SHP77 (cell line): ENCODE measurements around the gene FERMT3.
A peak's percentile ranks its signal among the peaks of the same experiment; 100 is the strongest.
"Not testable (repeated sequence)": the region's sequence is repeated elsewhere in the genome, so short reads cannot be mapped to it uniquely, and the experiment has no call there.

Experiments used
- DNase-seq, 2 experiments: peaks; one replicate each; lab custom pipeline; 2025; lab: John Stamatoyannopoulos, UW

The FERMT3 gene

GRCh38 chr11:64206457-64207255 is at the start of gene FERMT3:
FERMT3 (plus strand) TSS chr11:64206721; CDS start chr11:64207365, 644 bp downstream.
- DNase-seq, result no peak

- no peak for DNase-seq
Observed at GRCh38 chr11:64157631-64158394, 48.7 kb upstream of the FERMT3 start.

GRCh38 chr11:64161037-64161436 is 45.5 kb upstream of the FERMT3 start:
- no peak for DNase-seq

GRCh38 chr11:64162769-64163168 is 43.8 kb upstream of the FERMT3 start:
- not testable (repeated sequence) for DNase-seq

GRCh38 chr11:64163951-64164350 is 42.6 kb upstream of the FERMT3 start:
- no peak for DNase-seq

- no peak for DNase-seq
Observed at GRCh38 chr11:64164392-64165312, 41.9 kb upstream of the FERMT3 start.

GRCh38 chr11:64165481-64165841 is 41.1 kb upstream of the FERMT3 start:
- DNase-seq, result no peak

GRCh38 chr11:64165842-64166635 is 40.5 kb upstream of the FERMT3 start, which contains the start of gene MACROD1:
MACROD1 (minus strand) TSS chr11:64166113; CDS start chr11:64165994, 119 bp downstream.
- peak; percentile 82 to 90 for DNase-seq

GRCh38 chr11:64170419-64170818 is 36.1 kb upstream of the FERMT3 start:
- no peak for DNase-seq

- no peak for DNase-seq
Observed at GRCh38 chr11:64173616-64174355, 32.7 kb upstream of the FERMT3 start.

- no peak for DNase-seq
Observed at GRCh38 chr11:64176751-64177150, 29.8 kb upstream of the FERMT3 start.

GRCh38 chr11:64178203-64178602 is 28.3 kb upstream of the FERMT3 start:
- no peak for DNase-seq

- DNase-seq, result no peak
Observed at GRCh38 chr11:64178951-64179639, 27.4 kb upstream of the FERMT3 start.

GRCh38 chr11:64180891-64181290 is 25.6 kb upstream of the FERMT3 start:
- no peak for DNase-seq

- DNase-seq, result peak; percentile 87 to 89
Observed at GRCh38 chr11:64181506-64182411, 24.8 kb upstream of the FERMT3 start.

GRCh38 chr11:64183890-64184289 is 22.6 kb upstream of the FERMT3 start:
- DNase-seq, result no peak

GRCh38 chr11:64185175-64185692 is 21.3 kb upstream of the FERMT3 start:
- DNase-seq, result peak in 1 of 2 experiments; percentile 64

GRCh38 chr11:64185693-64186491 is 20.6 kb upstream of the FERMT3 start, which contains the start of gene STIP1:
STIP1 (plus strand) TSS chr11:64186171; CDS start chr11:64186262, 91 bp downstream.
- peak; percentile 100 for DNase-seq
